ENCODE results near the gene DYNC1I1.

The DYNC1I1 gene

GRCh38 chr7:96034940-96035727, 262.8 kb downstream of the DYNC1I1 start:
- TF ChIP-seq CTCF (conservative IDR thresholded peaks at IDR 0.05) (no peak), ZFX (IDR thresholded peaks at IDR 0.05) (no peak)
- H3K27ac ChIP-seq = no peak overlapping the region

DNA sequence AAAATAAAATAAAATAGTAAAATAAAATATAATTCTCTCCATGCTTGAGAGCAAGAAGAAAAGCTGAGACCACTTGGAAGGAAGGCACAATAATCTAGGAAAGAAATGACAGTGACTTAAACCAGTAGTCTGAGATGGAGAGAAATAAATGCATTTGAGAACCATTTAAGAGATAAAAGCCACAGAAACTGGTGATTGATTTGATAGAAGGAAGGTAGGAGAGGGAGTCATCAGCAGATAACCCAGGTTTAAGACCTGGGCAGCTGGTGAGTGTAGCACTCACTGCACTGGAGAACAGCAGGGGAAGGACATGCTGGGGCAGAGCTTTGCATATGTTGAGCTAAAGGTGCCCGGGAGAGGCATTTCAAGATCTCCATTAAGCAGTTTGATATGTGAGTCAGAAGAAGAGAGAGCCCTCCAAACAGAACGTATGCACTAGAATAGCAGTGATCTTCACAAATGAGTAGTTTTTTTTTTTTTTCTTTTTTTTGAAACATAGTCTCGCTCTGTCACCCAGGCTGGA, 268.0 kb downstream of the DYNC1I1 start:
- H3K27ac ChIP-seq = no peak overlapping the region
- TF ChIP-seq CTCF (conservative IDR thresholded peaks at IDR 0.05) (no peak), ZFX (IDR thresholded peaks at IDR 0.05) (no peak)

DNA sequence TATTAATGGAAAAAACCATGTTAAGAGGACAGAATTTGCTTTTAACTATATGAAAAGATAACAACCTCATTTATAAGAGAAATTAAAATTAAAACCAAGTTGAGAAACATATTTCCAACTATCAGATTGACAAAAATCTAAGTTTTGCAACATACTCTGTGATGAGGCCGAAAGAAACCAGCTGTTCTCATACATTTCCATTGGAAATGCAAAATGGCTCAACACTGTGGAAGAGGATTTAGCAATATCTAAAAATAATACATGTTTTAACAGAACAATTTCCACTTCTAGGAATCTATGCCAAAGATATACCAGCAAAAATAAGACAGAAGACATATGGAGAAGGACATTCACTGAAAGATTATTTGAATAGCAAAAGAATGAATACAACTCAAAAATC, 268.8 kb downstream of the DYNC1I1 start:
- no peak for TF ChIP-seq ZFX (IDR thresholded peaks at IDR 0.05)
- no peak for TF ChIP-seq CTCF (conservative IDR thresholded peaks at IDR 0.05)
- no peak overlapping the region for H3K27ac ChIP-seq

- no peak overlapping the region for H3K27ac ChIP-seq
- TF ChIP-seq ZFX (IDR thresholded peaks at IDR 0.05) (no peak), CTCF (conservative IDR thresholded peaks at IDR 0.05) (no peak)
Measured at GRCh38 chr7:96045181-96045580, 272.8 kb downstream of the DYNC1I1 start.

- H3K27ac ChIP-seq = no peak overlapping the region
- TF ChIP-seq CTCF (conservative IDR thresholded peaks at IDR 0.05) (no peak), ZFX (IDR thresholded peaks at IDR 0.05) (no peak)
Measured at GRCh38 chr7:96045919-96046318, 273.6 kb downstream of the DYNC1I1 start.

GRCh38 chr7:96052289-96052688, 279.9 kb downstream of the DYNC1I1 start:
- TF ChIP-seq CTCF (conservative IDR thresholded peaks at IDR 0.05) (no peak), ZFX (IDR thresholded peaks at IDR 0.05) (no peak)
- no peak overlapping the region for H3K27ac ChIP-seq

DNA sequence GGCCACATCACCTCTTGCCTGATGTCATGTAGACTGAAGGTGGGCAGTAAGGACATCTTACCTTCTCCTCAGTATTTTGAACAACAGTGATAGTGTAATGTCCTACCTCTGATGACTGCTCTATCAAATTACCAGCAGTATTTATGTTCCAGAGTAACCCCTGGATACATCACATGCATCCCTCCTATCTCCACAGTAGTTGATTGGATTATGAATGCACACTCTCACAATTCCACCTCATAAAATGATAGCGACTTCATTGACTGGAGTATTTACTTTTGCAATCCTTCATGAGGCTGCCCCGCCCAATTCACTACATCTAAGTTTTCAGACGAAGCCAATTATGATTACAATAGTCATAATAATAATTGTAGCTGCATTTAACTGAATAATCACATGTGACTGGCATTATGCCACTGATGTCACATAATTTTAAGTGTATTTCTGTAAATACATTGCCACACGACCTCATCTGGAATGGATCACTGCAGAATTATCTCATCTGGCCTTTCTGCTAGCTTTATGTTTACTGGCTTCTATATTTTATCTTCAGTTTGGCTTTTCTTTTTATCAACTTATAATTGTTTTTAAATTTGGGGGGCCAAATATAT, 280.6 kb downstream of the DYNC1I1 start:
- H3K27ac ChIP-seq = no peak overlapping the region
- TF ChIP-seq CTCF (conservative IDR thresholded peaks at IDR 0.05) (no peak), ZFX (IDR thresholded peaks at IDR 0.05) (no peak)
